ENCODE data around the gene BLVRA. TPM values are rescaled to one million over a fixed set of nuclear protein-coding genes. Genes with fewer than 3 reads are reported as not detected.

Gene BLVRA
- total RNA-seq, 1 experiment from 2014 or later = 40.7 TPM

DNA sequence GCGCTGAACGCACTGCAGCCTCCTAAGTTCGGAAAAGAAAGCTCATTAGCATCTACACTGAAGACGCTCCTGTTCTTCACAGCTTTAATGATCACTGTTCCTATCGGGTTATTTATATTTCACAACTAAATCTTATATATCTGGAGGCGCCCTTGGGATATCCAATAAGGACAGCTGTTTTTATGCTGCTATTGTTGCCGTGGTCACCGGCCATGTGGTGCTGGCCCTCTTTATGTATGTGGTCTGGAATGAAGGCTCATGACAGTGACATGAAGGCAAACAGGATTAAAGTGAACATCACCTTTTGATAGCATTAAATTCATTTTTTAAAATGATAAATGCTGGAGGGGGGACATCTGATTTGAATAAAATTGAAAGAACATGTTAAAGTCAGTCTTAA, 8.8 kb downstream of the BLVRA start:
- Histone ChIP-seq H4K91ac (ENCODE audit: insufficient read length, low read depth, low read length) (no peak overlapping the region), H4K8ac (replicated peaks; ENCODE audit: insufficient read length, low read depth, low read length) (no peak overlapping the region), H3K79me1 (ENCODE audit: insufficient read depth, low read depth, low read length, poor library complexity, severe bottlenecking) (no peaks in the 10 kb centered on the region), H2BK120ac (ENCODE audit: low read depth, low read length, poor library complexity, severe bottlenecking) (no peak overlapping the region), H3K4me1 (ENCODE audit: insufficient read depth, low read length) (peaks cover 2% of the 10 kb centered on the region; the same call in 1 of the 2 replicates), H3K9me3 (ENCODE audit: control insufficient read depth, low read depth, low read length) (no peaks in the 10 kb centered on the region), H3K27ac (ENCODE audit: insufficient read length, low read depth, low read length) (no peak overlapping the region), H3K23me2 (ENCODE audit: insufficient read length, low read depth, low read length, poor library complexity, severe bottlenecking) (no peaks in the 10 kb centered on the region), H4K5ac (ENCODE audit: insufficient read length, low read depth, low read length) (no peak overlapping the region), H2BK12ac (ENCODE audit: insufficient read length, low read depth, low read length) (no peak overlapping the region), H2BK20ac (ENCODE audit: low read depth, low read length, poor library complexity, severe bottlenecking) (no peak overlapping the region), H4K20me1 (ENCODE audit: control insufficient read depth, insufficient read depth, insufficient read length) (no peaks in the 10 kb centered on the region), H3K56ac (ENCODE audit: insufficient read length, low read depth, low read length) (no peak overlapping the region), H2BK15ac (ENCODE audit: low read depth, low read length) (no peak overlapping the region), H3K23ac (ENCODE audit: insufficient read length, low read depth, low read length) (no peak overlapping the region), H3K79me2 (ENCODE audit: insufficient read depth, low read length) (0 out of 2 replicates have a peak, but pooled peaks cover 1% of the 10 kb centered on the region), H3K14ac (ENCODE audit: insufficient read depth, low read length) (no peak overlapping the region), H2AFZ (ENCODE audit: low read length) (no peak overlapping the region), H3K18ac (ENCODE audit: insufficient read length, low read depth, low read length) (no peak overlapping the region), H3T11ph (ENCODE audit: low read length) (no peak overlapping the region), H3K4ac (ENCODE audit: low read depth, low read length) (no peak overlapping the region), H3K27me3 (ENCODE audit: insufficient read depth, low read length) (no peaks in the 10 kb centered on the region), H2AK5ac (ENCODE audit: insufficient read length, low read length) (no peak overlapping the region), H2BK5ac (ENCODE audit: insufficient read length, low read length) (no peak overlapping the region), H3K9ac (ENCODE audit: extremely low read depth, insufficient read length, low read length) (no peak overlapping the region), H3K4me2 (ENCODE audit: insufficient read depth, insufficient read length, low read length) (no peak overlapping the region)
- DNase-seq = no peak
- TF ChIP-seq, protein P1, sequence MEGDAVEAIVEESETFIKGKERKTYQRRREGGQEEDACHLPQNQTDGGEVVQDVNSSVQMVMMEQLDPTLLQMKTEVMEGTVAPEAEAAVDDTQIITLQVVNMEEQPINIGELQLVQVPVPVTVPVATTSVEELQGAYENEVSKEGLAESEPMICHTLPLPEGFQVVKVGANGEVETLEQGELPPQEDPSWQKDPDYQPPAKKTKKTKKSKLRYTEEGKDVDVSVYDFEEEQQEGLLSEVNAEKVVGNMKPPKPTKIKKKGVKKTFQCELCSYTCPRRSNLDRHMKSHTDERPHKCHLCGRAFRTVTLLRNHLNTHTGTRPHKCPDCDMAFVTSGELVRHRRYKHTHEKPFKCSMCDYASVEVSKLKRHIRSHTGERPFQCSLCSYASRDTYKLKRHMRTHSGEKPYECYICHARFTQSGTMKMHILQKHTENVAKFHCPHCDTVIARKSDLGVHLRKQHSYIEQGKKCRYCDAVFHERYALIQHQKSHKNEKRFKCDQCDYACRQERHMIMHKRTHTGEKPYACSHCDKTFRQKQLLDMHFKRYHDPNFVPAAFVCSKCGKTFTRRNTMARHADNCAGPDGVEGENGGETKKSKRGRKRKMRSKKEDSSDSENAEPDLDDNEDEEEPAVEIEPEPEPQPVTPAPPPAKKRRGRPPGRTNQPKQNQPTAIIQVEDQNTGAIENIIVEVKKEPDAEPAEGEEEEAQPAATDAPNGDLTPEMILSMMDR (conservative IDR thresholded peaks at IDR 0.05) = no peak
- no peak overlapping the region for H3K4me3 Mint-ChIP-seq
- H3K4me1 Mint-ChIP-seq = peaks cover 23 to 36% of the 10 kb centered on the region in 2 experiments
- H3K9me3 Mint-ChIP-seq = no peaks in the 10 kb centered on the region
- H3K27me3 Mint-ChIP-seq (ENCODE audit: low read depth) = no peaks in the 10 kb centered on the region; the same call in 1 of the 2 replicates
- H3K27ac Mint-ChIP-seq = no peak overlapping the region
- peaks cover under 1 to 5% (median 1%) of the 10 kb centered on the region in 3 experiments; a peak in 3 of 7 replicates for H3K36me3 Mint-ChIP-seq (ENCODE audit: insufficient read depth in 1 of 3, low read depth in 3 of 3)
- no CpG with 5 or more reads among the region's 8 CpGs for WGBS (ENCODE audit: extremely low coverage, insufficient read length, low lambda C conversion rate)

Data from H9 (cell line).